Measurements from ENCODE around the gene COLEC11. TPM values are rescaled to one million over a fixed set of nuclear protein-coding genes. Genes with fewer than 3 reads are reported as not detected.

The COLEC11 gene
- total RNA-seq, 1 donor from 2014 or later = 2.3 TPM

- Mint-ChIP-seq H3K4me1 (ENCODE audit: unreplicated experiment) (peaks cover 15% of the 10 kb centered on the region), H3K36me3 (ENCODE audit: low read depth, unreplicated experiment) (peaks cover 2% of the 10 kb centered on the region), H3K27ac (ENCODE audit: unreplicated experiment) (no peak overlapping the region), H3K9me3 (ENCODE audit: unreplicated experiment) (no peaks in the 10 kb centered on the region), H3K27me3 (ENCODE audit: unreplicated experiment) (peaks cover 6% of the 10 kb centered on the region), H3K4me3 (ENCODE audit: unreplicated experiment) (no peak overlapping the region)
- no peak for TF ChIP-seq CTCF (IDR thresholded peaks at IDR 0.05; ENCODE audit: unreplicated experiment)
- no peak for DNase-seq (ENCODE audit: low spot score)
Observed at GRCh38 chr2:3598197-3598910, 3.4 kb downstream of the COLEC11 start.

GRCh38 chr2:3598912-3599854, 4.3 kb downstream of the COLEC11 start:
- H3K4me3 Mint-ChIP-seq (ENCODE audit: unreplicated experiment) = no peak overlapping the region
- no peaks in the 10 kb centered on the region for H3K36me3 Mint-ChIP-seq (ENCODE audit: low read depth, unreplicated experiment)
- peaks cover 15% of the 10 kb centered on the region for H3K4me1 Mint-ChIP-seq (ENCODE audit: unreplicated experiment)
- no peak overlapping the region for H3K27ac Mint-ChIP-seq (ENCODE audit: unreplicated experiment)
- peaks cover 6% of the 10 kb centered on the region for H3K27me3 Mint-ChIP-seq (ENCODE audit: unreplicated experiment)
- TF ChIP-seq CTCF (IDR thresholded peaks at IDR 0.05; ENCODE audit: unreplicated experiment) = no peak
- no peak for DNase-seq (ENCODE audit: low spot score)
- H3K9me3 Mint-ChIP-seq (ENCODE audit: unreplicated experiment) = no peaks in the 10 kb centered on the region

GRCh38 chr2:3600256-3600855, 5.4 kb downstream of the COLEC11 start:
- TF ChIP-seq CTCF (IDR thresholded peaks at IDR 0.05; ENCODE audit: unreplicated experiment) = no peak
- Mint-ChIP-seq H3K9me3 (ENCODE audit: unreplicated experiment) (no peaks in the 10 kb centered on the region), H3K4me1 (ENCODE audit: unreplicated experiment) (peaks cover 13% of the 10 kb centered on the region), H3K27me3 (ENCODE audit: unreplicated experiment) (peaks cover 12% of the 10 kb centered on the region), H3K36me3 (ENCODE audit: low read depth, unreplicated experiment) (no peaks in the 10 kb centered on the region), H3K27ac (ENCODE audit: unreplicated experiment) (no peak overlapping the region), H3K4me3 (ENCODE audit: unreplicated experiment) (no peak overlapping the region)
- DNase-seq (ENCODE audit: low spot score) = no peak

- TF ChIP-seq CTCF (IDR thresholded peaks at IDR 0.05; ENCODE audit: unreplicated experiment) = no peak
- H3K27me3 Mint-ChIP-seq (ENCODE audit: unreplicated experiment) = peaks cover 12% of the 10 kb centered on the region
Observed at GRCh38 chr2:3601561-3602271, 6.8 kb downstream of the COLEC11 start.

More at GRCh38 chr2:3601561-3602271, 6.8 kb downstream of the COLEC11 start:
- no peak overlapping the region for H3K4me3 Mint-ChIP-seq (ENCODE audit: unreplicated experiment)
- no peaks in the 10 kb centered on the region for H3K36me3 Mint-ChIP-seq (ENCODE audit: low read depth, unreplicated experiment)
- H3K9me3 Mint-ChIP-seq (ENCODE audit: unreplicated experiment) = no peaks in the 10 kb centered on the region
- DNase-seq (ENCODE audit: low spot score) = no peak
- H3K27ac Mint-ChIP-seq (ENCODE audit: unreplicated experiment) = no peak overlapping the region
- peaks cover 12% of the 10 kb centered on the region for H3K4me1 Mint-ChIP-seq (ENCODE audit: unreplicated experiment)

Data from endothelial cell (in vitro differentiated cells).